ENCODE measurements around the gene MED13L.
A peak's percentile ranks its signal among the peaks of the same experiment; 100 is the strongest.

Gene MED13L

GRCh38 chr12:116277467-116278278, at the start of gene MED13L:
TSS of gene MED13L (minus strand) at chr12:116277693. CDS start at chr12:116277131, 562 bp downstream.
- Histone ChIP-seq H3K36me3 (ENCODE audit: control insufficient read depth, insufficient read depth, low read length) (no peaks in the 10 kb centered on the region), H3K4me1 (ENCODE audit: control insufficient read depth, insufficient read depth, low read length) (peaks cover 19% of the 10 kb centered on the region), H3K27me3 (ENCODE audit: control insufficient read depth, insufficient read depth, low read length) (no peaks in the 10 kb centered on the region), H3K9me3 (ENCODE audit: control insufficient read depth, insufficient read depth, low read length) (no peaks in the 10 kb centered on the region), H3K9ac (ENCODE audit: low read depth, low read length) (peak within 1 kb of the TSS; percentile 67), H3K4me3 (ENCODE audit: low read depth, low read length) (peak within 1 kb of the TSS; percentile 93)

- H3K27me3 ChIP-seq (ENCODE audit: control insufficient read depth, insufficient read depth, low read length) = no peaks in the 10 kb centered on the region
- H3K36me3 ChIP-seq (ENCODE audit: control insufficient read depth, insufficient read depth, low read length) = no peaks in the 10 kb centered on the region
- no peak overlapping the region for H3K9ac ChIP-seq (ENCODE audit: low read depth, low read length)
- no peaks in the 10 kb centered on the region for H3K4me1 ChIP-seq (ENCODE audit: control insufficient read depth, insufficient read depth, low read length)
- no peak overlapping the region for H3K4me3 ChIP-seq (ENCODE audit: low read depth, low read length)
- H3K9me3 ChIP-seq (ENCODE audit: control insufficient read depth, insufficient read depth, low read length) = no peaks in the 10 kb centered on the region
Measured at GRCh38 chr12:116325336-116325664, 47.8 kb upstream of the MED13L start.

GRCh38 chr12:116324654-116325335, 47.3 kb upstream of the MED13L start:
- H3K36me3 ChIP-seq (ENCODE audit: control insufficient read depth, insufficient read depth, low read length) = no peaks in the 10 kb centered on the region
- H3K27me3 ChIP-seq (ENCODE audit: control insufficient read depth, insufficient read depth, low read length) = no peaks in the 10 kb centered on the region
- no peaks in the 10 kb centered on the region for H3K9me3 ChIP-seq (ENCODE audit: control insufficient read depth, insufficient read depth, low read length)
- no peaks in the 10 kb centered on the region for H3K4me1 ChIP-seq (ENCODE audit: control insufficient read depth, insufficient read depth, low read length)
- no peak overlapping the region for H3K9ac ChIP-seq (ENCODE audit: low read depth, low read length)
- no peak overlapping the region for H3K4me3 ChIP-seq (ENCODE audit: low read depth, low read length)

- Histone ChIP-seq H3K9me3 (ENCODE audit: control insufficient read depth, insufficient read depth, low read length) (no peaks in the 10 kb centered on the region), H3K9ac (ENCODE audit: low read depth, low read length) (no peak overlapping the region), H3K4me1 (ENCODE audit: control insufficient read depth, insufficient read depth, low read length) (no peaks in the 10 kb centered on the region), H3K27me3 (ENCODE audit: control insufficient read depth, insufficient read depth, low read length) (no peaks in the 10 kb centered on the region), H3K36me3 (ENCODE audit: control insufficient read depth, insufficient read depth, low read length) (no peaks in the 10 kb centered on the region), H3K4me3 (ENCODE audit: low read depth, low read length) (no peak overlapping the region)
Measured at GRCh38 chr12:116323406-116324386, 46.2 kb upstream of the MED13L start.

GRCh38 chr12:116321913-116322312, 44.4 kb upstream of the MED13L start:
- Histone ChIP-seq H3K4me1 (ENCODE audit: control insufficient read depth, insufficient read depth, low read length) (no peaks in the 10 kb centered on the region), H3K4me3 (ENCODE audit: low read depth, low read length) (no peak overlapping the region), H3K9ac (ENCODE audit: low read depth, low read length) (no peak overlapping the region), H3K27me3 (ENCODE audit: control insufficient read depth, insufficient read depth, low read length) (no peaks in the 10 kb centered on the region), H3K36me3 (ENCODE audit: control insufficient read depth, insufficient read depth, low read length) (no peaks in the 10 kb centered on the region), H3K9me3 (ENCODE audit: control insufficient read depth, insufficient read depth, low read length) (no peaks in the 10 kb centered on the region)

- H3K36me3 ChIP-seq (ENCODE audit: control insufficient read depth, insufficient read depth, low read length) = no peaks in the 10 kb centered on the region
- H3K27me3 ChIP-seq (ENCODE audit: control insufficient read depth, insufficient read depth, low read length) = no peaks in the 10 kb centered on the region
- H3K4me3 ChIP-seq (ENCODE audit: low read depth, low read length) = no peak overlapping the region
- H3K4me1 ChIP-seq (ENCODE audit: control insufficient read depth, insufficient read depth, low read length) = no peaks in the 10 kb centered on the region
- no peaks in the 10 kb centered on the region for H3K9me3 ChIP-seq (ENCODE audit: control insufficient read depth, insufficient read depth, low read length)
- no peak overlapping the region for H3K9ac ChIP-seq (ENCODE audit: low read depth, low read length)
Measured at GRCh38 chr12:116320791-116321217, 43.3 kb upstream of the MED13L start.

GRCh38 chr12:116319898-116320621, 42.6 kb upstream of the MED13L start:
- Histone ChIP-seq H3K36me3 (ENCODE audit: control insufficient read depth, insufficient read depth, low read length) (no peaks in the 10 kb centered on the region), H3K9me3 (ENCODE audit: control insufficient read depth, insufficient read depth, low read length) (no peaks in the 10 kb centered on the region), H3K4me1 (ENCODE audit: control insufficient read depth, insufficient read depth, low read length) (no peaks in the 10 kb centered on the region), H3K9ac (ENCODE audit: low read depth, low read length) (no peak overlapping the region), H3K27me3 (ENCODE audit: control insufficient read depth, insufficient read depth, low read length) (no peaks in the 10 kb centered on the region), H3K4me3 (ENCODE audit: low read depth, low read length) (no peak overlapping the region)

- H3K4me3 ChIP-seq (ENCODE audit: low read depth, low read length) = no peak overlapping the region
- H3K9me3 ChIP-seq (ENCODE audit: control insufficient read depth, insufficient read depth, low read length) = no peaks in the 10 kb centered on the region
- H3K36me3 ChIP-seq (ENCODE audit: control insufficient read depth, insufficient read depth, low read length) = no peaks in the 10 kb centered on the region
- no peaks in the 10 kb centered on the region for H3K4me1 ChIP-seq (ENCODE audit: control insufficient read depth, insufficient read depth, low read length)
- H3K27me3 ChIP-seq (ENCODE audit: control insufficient read depth, insufficient read depth, low read length) = no peaks in the 10 kb centered on the region
- H3K9ac ChIP-seq (ENCODE audit: low read depth, low read length) = no peak overlapping the region
Measured at GRCh38 chr12:116319233-116319897, 41.9 kb upstream of the MED13L start.

GRCh38 chr12:116318576-116319232, 41.2 kb upstream of the MED13L start:
- Histone ChIP-seq H3K36me3 (ENCODE audit: control insufficient read depth, insufficient read depth, low read length) (no peaks in the 10 kb centered on the region), H3K4me3 (ENCODE audit: low read depth, low read length) (no peak overlapping the region), H3K27me3 (ENCODE audit: control insufficient read depth, insufficient read depth, low read length) (no peaks in the 10 kb centered on the region), H3K4me1 (ENCODE audit: control insufficient read depth, insufficient read depth, low read length) (no peaks in the 10 kb centered on the region), H3K9me3 (ENCODE audit: control insufficient read depth, insufficient read depth, low read length) (no peaks in the 10 kb centered on the region), H3K9ac (ENCODE audit: low read depth, low read length) (no peak overlapping the region)

GRCh38 chr12:116317986-116318575, 40.6 kb upstream of the MED13L start:
- Histone ChIP-seq H3K9ac (ENCODE audit: low read depth, low read length) (no peak overlapping the region), H3K27me3 (ENCODE audit: control insufficient read depth, insufficient read depth, low read length) (no peaks in the 10 kb centered on the region), H3K9me3 (ENCODE audit: control insufficient read depth, insufficient read depth, low read length) (no peaks in the 10 kb centered on the region), H3K4me3 (ENCODE audit: low read depth, low read length) (no peak overlapping the region), H3K4me1 (ENCODE audit: control insufficient read depth, insufficient read depth, low read length) (no peaks in the 10 kb centered on the region), H3K36me3 (ENCODE audit: control insufficient read depth, insufficient read depth, low read length) (no peaks in the 10 kb centered on the region)

Measured in iPS-15b (cell line).